A549 (cell line): ENCODE results near the gene CKMT2. TPM values are rescaled to one million over a fixed set of nuclear protein-coding genes. Genes with fewer than 3 reads are reported as not detected.
A peak's percentile ranks its signal among the peaks of the same experiment; 100 is the strongest.

Source experiments
- ATAC-seq, 2 experiments: fragments of 200-7000 bp in 1 of 2; fragments of >200 bp in 1 of 2; cut with Nextera tagmentation in 1 of 2; cut with Tn5 transposase in 1 of 2; 3 replicates each; pipeline versions ENCODE4 v1.8.0 to v1.9.1; 2018 to 2020; ENCODE audit warnings: mild to moderate bottlenecking in 1 of 2, moderate library complexity in 1 of 2
- CTCF ChIA-PET: fragments of 300-600 bp; sonication (Branson Sonifier 250); formaldehyde crosslinking; extraction: SDS; loops from one replicate; lab custom pipeline; 2021; ENCODE audit warnings: antibody characterized with exemption, inconsistent platforms; lab: Yijun Ruan, JAX
- POLR2A ChIA-PET: fragments of 350-600 bp; formaldehyde crosslinking; extraction: SDS; loops from one replicate; lab custom pipeline; 2021; ENCODE audit warnings: antibody characterized with exemption, inconsistent platforms; lab: Yijun Ruan, JAX
- DNase-seq, 2 experiments: peaks; one replicate each; pipeline versions ENCODE4 v3.0.0 to v3.0.0-alpha.2; 2011 to 2016; ENCODE audit warnings: low read depth in 1 of 2, low spot score in 1 of 2
- FAIRE-seq: peaks from 2 replicates; lab custom pipeline; 2011; peaks lifted over from hg19 to GRCh38; lab: Jason Lieb, UNC
- H3K27ac ChIP-seq, 2 experiments: fragments of >200 bp; sonication (Bioruptor Twin); formaldehyde crosslinking; 3 replicates each; pipeline ENCODE4 v1.5.1; 2016 to 2017
- H3K4me1 ChIP-seq: fragments of >200 bp; sonication (Bioruptor Twin); formaldehyde crosslinking; 3 replicates; pipeline ENCODE4 v1.6.1; 2016
- H3K4me2 ChIP-seq: fragments of >200 bp; sonication (Bioruptor Twin); formaldehyde crosslinking; 3 replicates; pipeline ENCODE4 v1.6.1; 2016
- H3K4me3 ChIP-seq: fragments of >200 bp; sonication (Bioruptor Twin); formaldehyde crosslinking; 3 replicates; pipeline ENCODE4 v1.5.1; 2016
- H3K9me3 ChIP-seq: fragments of >200 bp; sonication (Bioruptor Twin); formaldehyde crosslinking; 3 replicates; pipeline ENCODE4 v1.6.1; 2016
- ATOH8 ChIP-seq: fragments of 250-450 bp; sonication (Bioruptor Pico); IDR thresholded peaks from 2 replicates; pipeline ENCODE4 v1.5.0; 2020; ENCODE audit warnings: low read depth, mild to moderate bottlenecking, moderate library complexity
- CBX2 ChIP-seq: fragments of 200-600 bp; sonication (generic); IDR thresholded peaks from 2 replicates; pipeline ENCODE4 v1.6.1; 2016; ENCODE audit warnings: low read depth, mild to moderate bottlenecking, borderline replicate concordance
- EHMT2 ChIP-seq: fragments of 200-600 bp; sonication (generic); IDR thresholded peaks from 2 replicates; pipeline ENCODE4 v1.6.1; 2016; ENCODE audit warnings: antibody characterized with exemption, low read depth, mild to moderate bottlenecking, moderate library complexity
- ELK1 ChIP-seq: fragments of 150-350 bp; IDR thresholded peaks from 2 replicates; pipeline ENCODE4 v1.6.1; 2014; ENCODE audit warnings: low read depth, mild to moderate bottlenecking, low read length
- EP300 ChIP-seq, 2 experiments: fragments of >200 bp; sonication (Bioruptor Twin); formaldehyde crosslinking; IDR thresholded peaks; 2 replicates in 1 of 2; 3 replicates in 1 of 2; pipeline ENCODE4 v1.6.1; 2016 to 2017
- ESRRA ChIP-seq: fragments of 150-350 bp; IDR thresholded peaks from 2 replicates; pipeline ENCODE4 v1.6.1; 2014; ENCODE audit warnings: mild to moderate bottlenecking, low read length, borderline replicate concordance
- FOSB ChIP-seq: fragments of 250-450 bp; sonication (Bioruptor Pico); IDR thresholded peaks from 2 replicates; pipeline ENCODE4 v1.5.0; 2020; ENCODE audit warnings: mild to moderate bottlenecking, moderate library complexity
- KDM5A ChIP-seq: fragments of 200-600 bp; sonication (generic); IDR thresholded peaks from 2 replicates; pipeline ENCODE4 v1.6.1; 2016; ENCODE audit warnings: antibody characterized with exemption, mild to moderate bottlenecking
- MAFK ChIP-seq: fragments of 450-650 bp; IDR thresholded peaks from 2 replicates; pipeline ENCODE4 v1.6.1; 2014; ENCODE audit not compliant: partially characterized antibody
- MAX ChIP-seq: IDR thresholded peaks from 2 replicates; pipeline ENCODE4 v1.6.1; 2012
- NFE2L2 ChIP-seq: fragments of 150-350 bp; conservative IDR thresholded peaks from 2 replicates; pipeline ENCODE4 v1.6.1; 2014; ENCODE audit warnings: low read length
- NPAS2 ChIP-seq: fragments of 250-450 bp; sonication (Bioruptor Pico); IDR thresholded peaks from 2 replicates; pipeline ENCODE4 v1.8.0; 2022; ENCODE audit warnings: mild to moderate bottlenecking, moderate library complexity, borderline replicate concordance
- PBX3 ChIP-seq: IDR thresholded peaks from 2 replicates; pipeline ENCODE4 v1.6.1; 2012
- POLR2A ChIP-seq: IDR thresholded peaks from 2 replicates; pipeline ENCODE4 v1.6.1; 2012; ENCODE audit warnings: mild to moderate bottlenecking, low read length
- RAD21 ChIP-seq, 2 experiments: fragments of >200 bp in 1 of 2; sonication (Bioruptor Twin) in 1 of 2; formaldehyde crosslinking in 1 of 2; IDR thresholded peaks in 1 of 2; conservative IDR thresholded peaks in 1 of 2; 2 replicates in 1 of 2; 3 replicates in 1 of 2; pipeline ENCODE4 v1.6.1; 2012 to 2018; ENCODE audit warnings: inconsistent platforms in 1 of 2
- RCOR1 ChIP-seq: fragments of 150-350 bp; IDR thresholded peaks from 2 replicates; pipeline ENCODE4 v1.6.1; 2014; ENCODE audit warnings: antibody characterized with exemption, low read length, low read depth
- RFX5 ChIP-seq: fragments of 450-650 bp; IDR thresholded peaks from 2 replicates; pipeline ENCODE4 v1.7.1; 2014; ENCODE audit warnings: antibody characterized with exemption, mild to moderate bottlenecking, moderate library complexity
- SMC3 ChIP-seq: fragments of >200 bp; sonication (Bioruptor Twin); formaldehyde crosslinking; IDR thresholded peaks from 3 replicates; pipeline ENCODE4 v1.6.1; 2018; ENCODE audit warnings: inconsistent platforms
- SREBF2 ChIP-seq: fragments of 450-650 bp; IDR thresholded peaks from 2 replicates; pipeline ENCODE4 v1.6.1; 2014; ENCODE audit warnings: mild to moderate bottlenecking, moderate library complexity
- USF2 ChIP-seq: fragments of 450-650 bp; IDR thresholded peaks from 2 replicates; pipeline ENCODE4 v1.6.1; 2014; ENCODE audit warnings: antibody characterized with exemption
- ZC3H11A ChIP-seq: fragments of 450-650 bp; IDR thresholded peaks from 2 replicates; pipeline ENCODE4 v1.6.1; 2014; ENCODE audit warnings: antibody characterized with exemption, mild to moderate bottlenecking
- ZSCAN20 ChIP-seq: fragments of 250-450 bp; sonication (Bioruptor Pico); IDR thresholded peaks from 2 replicates; pipeline ENCODE4 v1.8.0; 2022; ENCODE audit warnings: mild to moderate bottlenecking, moderate library complexity
- WGBS: methylation state at CpG from one replicate; pipeline ENCODE4 v1.1.6; 2017; ENCODE audit errors: missing lambda C conversion rate; 5-methylcytosine and 5-hydroxymethylcytosine counted together
- polyA plus RNA-seq, 4 experiments: library from polyadenylated mRNA; depleted of rRNA in 3 of 4; stranded (reverse); fragments of >200 nt; fragmentation: RNase III in 1 of 4; extraction: RNeasy Plus Mini Kit Qiagen cat#74134 plus additional on column Dnase treatment in 1 of 4; gene quantifications; 2 replicates in 3 of 4; 3 replicates in 1 of 4; pipeline ENCODE4 v1.2.3, GENCODE V29; 2011 to 2017

The CKMT2 gene
- polyA plus RNA-seq, 2 of the 4 experiments (the other 2 are of a cell fraction): not detected

- H3K4me3 ChIP-seq: no peak overlapping the region
- WGBS: 81% methylated on average over 4 of the region's 4 CpGs
- POLR2A ChIA-PET: no interaction called here
- H3K27ac ChIP-seq: peak overlapping the region in 1 of 2 experiments; percentile 41; a peak in 1 of 6 replicates
- no peak for ATAC-seq
- H3K4me2 ChIP-seq: peak overlapping the region; percentile 51; the same call in 1 of the 3 replicates
- FAIRE-seq: no peak
- CTCF ChIA-PET: interaction anchor here (1.0 to 3.0 kb wide), 3 partner anchors 8 to 56 kb away, joined by 3 to 12 read pairs (median 3); no protein-coding TSS in a partner anchor
- no peaks in the 10 kb centered on the region for H3K9me3 ChIP-seq
- no peak for TF ChIP-seq SREBF2
- TF ChIP-seq ATOH8 (CRISPR knock-in tag): no peak
- no peak for TF ChIP-seq RFX5
- TF ChIP-seq EHMT2: no peak
- no peak for TF ChIP-seq ELK1
- TF ChIP-seq NPAS2 (CRISPR knock-in tag): no peak
- no peak for TF ChIP-seq POLR2A
- TF ChIP-seq KDM5A: no peak
- no peak for TF ChIP-seq RAD21 (conservative IDR thresholded peaks at IDR 0.05 in 1 of 2, IDR thresholded peaks at IDR 0.05 in 1 of 2)
- DNase-seq: no peak
- H3K4me1 ChIP-seq: peaks cover 29% of the 10 kb centered on the region
Observed at GRCh38 chr5:81244451-81244850, 11.3 kb downstream of the CKMT2 start.

GRCh38 chr5:81245871-81246235 is 12.7 kb downstream of the CKMT2 start:
- no peak for TF ChIP-seq SMC3
- TF ChIP-seq ZSCAN20 (CRISPR knock-in tag): no peak
- no peak for TF ChIP-seq EHMT2
- TF ChIP-seq NFE2L2: no peak
- TF ChIP-seq EP300 (IDR thresholded peaks at IDR 0.05): no peak
- no peak for TF ChIP-seq MAFK
- no peak for TF ChIP-seq ESRRA
- no peak for TF ChIP-seq FOSB (CRISPR knock-in tag)
- no peak for DNase-seq
- peaks cover 6% of the 10 kb centered on the region; the same call in 1 of the 3 replicates for H3K9me3 ChIP-seq
- no peak for ATAC-seq
- POLR2A ChIA-PET: no interaction called here
- peak overlapping the region; percentile 61 to 67; a peak in 4 of 6 replicates for H3K27ac ChIP-seq
- H3K4me2 ChIP-seq: peak overlapping the region; percentile 51
- H3K4me1 ChIP-seq: peaks cover 29% of the 10 kb centered on the region
- no peak for FAIRE-seq
- 75% methylated on average over 5 of the region's 5 CpGs for WGBS
- no peak overlapping the region for H3K4me3 ChIP-seq
- CTCF ChIA-PET: interaction anchor here (3.0 kb wide), 1 partner anchor 54 kb away, joined by 12 read pairs; no protein-coding TSS in a partner anchor

GRCh38 chr5:81246697-81247096 is 13.6 kb downstream of the CKMT2 start:
- FAIRE-seq (no peak), DNase-seq (no peak)
- H3K4me2 ChIP-seq: no peak overlapping the region
- peaks cover 6% of the 10 kb centered on the region; the same call in 1 of the 3 replicates for H3K9me3 ChIP-seq
- TF ChIP-seq ESRRA (no peak), NFE2L2 (no peak), CBX2 (no peak), MAX (no peak), RCOR1 (no peak), MAFK (no peak), ATOH8 (CRISPR knock-in tag) (no peak), PBX3 (no peak), ZC3H11A (no peak), EHMT2 (no peak), USF2 (no peak)
- TF ChIP-seq, all 56 proteins: peak for 0
- ChIA-PET CTCF (no interaction called here), POLR2A (no interaction called here)
- Histone ChIP-seq H3K4me1 (peaks cover 29% of the 10 kb centered on the region), H3K27ac (peak overlapping the region; percentile 9 to 67; a peak in 2 of 6 replicates), H3K4me3 (no peak overlapping the region)
- no peak for ATAC-seq
- 95% methylated on average over 6 of the region's 6 CpGs for WGBS
